HEK293 (cell line): ENCODE data around the gene CSAG3.

Experiments used
- CTCF ChIA-PET: fragments of 350-600 bp; formaldehyde crosslinking; extraction: SDS; loops from one replicate; lab custom pipeline; 2021; ENCODE audit warnings: antibody characterized with exemption; lab: Yijun Ruan, JAX
- POLR2A ChIA-PET: fragments of 300-600 bp; formaldehyde crosslinking; extraction: SDS; loops from one replicate; lab custom pipeline; 2020; ENCODE audit warnings: antibody characterized with exemption, inconsistent platforms; lab: Yijun Ruan, JAX
- H3K27ac ChIP-seq: fragments of 200-500 bp; sonication (Bioruptor generic); 2 replicates; pipeline ENCODE4 v1.5.1; 2014; ENCODE audit warnings: low read depth, low read length, control low read depth, inconsistent platforms; ENCODE audit errors: extremely low read depth
- H3K36me3 ChIP-seq, 2 experiments: fragments of 200-500 bp in 1 of 2; sonication (Bioruptor generic) in 1 of 2; 1 replicate in 1 of 2; 2 replicates in 1 of 2; pipeline ENCODE4 v1.5.1; 2014 to 2017; ENCODE audit warnings: inconsistent platforms in 2 of 2, low read length in 2 of 2; ENCODE audit not compliant: control insufficient read depth in 2 of 2, insufficient read depth in 1 of 2
- H3K4me1 ChIP-seq: fragments of 200-500 bp; sonication (Bioruptor generic); 2 replicates; pipeline ENCODE4 v1.5.1; 2014; ENCODE audit warnings: mild to moderate bottlenecking, low read length, inconsistent platforms; ENCODE audit not compliant: control insufficient read depth, insufficient read depth
- H3K4me3 ChIP-seq: 2 replicates; pipeline ENCODE4 v1.5.1; 2011; ENCODE audit warnings: low read depth, mild to moderate bottlenecking, control low read depth, low read length, moderate library complexity
- H3K9me3 ChIP-seq: fragments of 200-500 bp; sonication (Bioruptor generic); 2 replicates; pipeline ENCODE4 v1.5.1; 2014; ENCODE audit warnings: low read depth, low read length, inconsistent platforms; ENCODE audit not compliant: control insufficient read depth, insufficient read depth
- OVOL3 ChIP-seq: fragments of 450-650 bp; formaldehyde crosslinking; IDR thresholded peaks from 2 replicates; pipeline ENCODE4 v1.5.1; 2016; ENCODE audit warnings: missing biosample characterization, missing genetic modification characterization
- RBAK ChIP-seq: fragments of 450-650 bp; formaldehyde crosslinking; IDR thresholded peaks from 2 replicates; pipeline ENCODE4 v1.5.1; 2016; ENCODE audit warnings: missing biosample characterization, missing genetic modification characterization
- ZIC2 ChIP-seq: fragments of 450-650 bp; formaldehyde crosslinking; IDR thresholded peaks from 2 replicates; pipeline ENCODE4 v1.5.1; 2016; ENCODE audit warnings: missing biosample characterization, missing genetic modification characterization
- ZNF157 ChIP-seq: fragments of 450-650 bp; formaldehyde crosslinking; IDR thresholded peaks from 2 replicates; pipeline ENCODE4 v1.5.1; 2016; ENCODE audit warnings: missing biosample characterization, missing genetic modification characterization
- ZNF211 ChIP-seq: fragments of 450-650 bp; formaldehyde crosslinking; IDR thresholded peaks from 2 replicates; pipeline ENCODE4 v1.5.1; 2016; ENCODE audit warnings: low read depth, missing biosample characterization, missing genetic modification characterization
- ZNF24 ChIP-seq: fragments of 450-650 bp; formaldehyde crosslinking; IDR thresholded peaks from 2 replicates; pipeline ENCODE4 v1.5.1; 2016; ENCODE audit warnings: missing biosample characterization, missing genetic modification characterization
- TF ChIP-seq, protein P1 (sequence below): fragments of 450-650 bp; formaldehyde crosslinking; IDR thresholded peaks from 2 replicates; pipeline ENCODE4 v1.5.1; 2017; ENCODE audit warnings: missing biosample characterization, missing genetic modification characterization

CSAG3 gene

DNA sequence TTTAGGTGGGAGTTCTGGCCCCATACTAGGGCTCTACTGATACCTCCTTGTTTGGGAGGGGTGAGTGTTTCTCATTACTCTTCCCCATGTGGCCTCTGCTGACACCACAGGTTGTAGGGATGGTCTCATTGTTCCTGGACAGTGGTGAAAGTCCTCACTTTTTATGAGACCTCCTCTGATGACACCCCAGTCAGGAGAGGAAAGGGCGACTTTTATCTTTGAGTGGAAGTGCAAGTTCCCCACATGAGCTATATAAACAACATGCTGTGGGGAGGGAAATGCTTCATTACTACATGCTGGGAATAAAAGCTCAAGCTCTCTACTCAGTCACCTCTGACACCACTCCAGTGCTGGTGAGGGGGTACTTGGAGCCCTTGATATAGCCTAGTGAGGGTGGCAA, 39.9 kb downstream of the CSAG3 start:
- no peaks in the 10 kb centered on the region for H3K4me1 ChIP-seq
- POLR2A ChIA-PET: no interaction called here
- CTCF ChIA-PET: interaction anchor here (0.9 to 1.1 kb wide), 2 partner anchors 10 to 137 kb away, joined by 3 read pairs; no protein-coding TSS in a partner anchor
- no peaks in the 10 kb centered on the region; the same call in 1 of the 2 replicates for H3K9me3 ChIP-seq
- H3K36me3 ChIP-seq: no peaks in the 10 kb centered on the region
- H3K4me3 ChIP-seq: no peak overlapping the region
- peak; percentile 96 for TF ChIP-seq ZIC2 (tag by site-specific recombination)
- TF ChIP-seq, protein P1, sequence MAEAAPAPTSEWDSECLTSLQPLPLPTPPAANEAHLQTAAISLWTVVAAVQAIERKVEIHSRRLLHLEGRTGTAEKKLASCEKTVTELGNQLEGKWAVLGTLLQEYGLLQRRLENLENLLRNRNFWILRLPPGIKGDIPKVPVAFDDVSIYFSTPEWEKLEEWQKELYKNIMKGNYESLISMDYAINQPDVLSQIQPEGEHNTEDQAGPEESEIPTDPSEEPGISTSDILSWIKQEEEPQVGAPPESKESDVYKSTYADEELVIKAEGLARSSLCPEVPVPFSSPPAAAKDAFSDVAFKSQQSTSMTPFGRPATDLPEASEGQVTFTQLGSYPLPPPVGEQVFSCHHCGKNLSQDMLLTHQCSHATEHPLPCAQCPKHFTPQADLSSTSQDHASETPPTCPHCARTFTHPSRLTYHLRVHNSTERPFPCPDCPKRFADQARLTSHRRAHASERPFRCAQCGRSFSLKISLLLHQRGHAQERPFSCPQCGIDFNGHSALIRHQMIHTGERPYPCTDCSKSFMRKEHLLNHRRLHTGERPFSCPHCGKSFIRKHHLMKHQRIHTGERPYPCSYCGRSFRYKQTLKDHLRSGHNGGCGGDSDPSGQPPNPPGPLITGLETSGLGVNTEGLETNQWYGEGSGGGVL (tag by site-specific recombination): no peak
- no peak overlapping the region for H3K27ac ChIP-seq

DNA sequence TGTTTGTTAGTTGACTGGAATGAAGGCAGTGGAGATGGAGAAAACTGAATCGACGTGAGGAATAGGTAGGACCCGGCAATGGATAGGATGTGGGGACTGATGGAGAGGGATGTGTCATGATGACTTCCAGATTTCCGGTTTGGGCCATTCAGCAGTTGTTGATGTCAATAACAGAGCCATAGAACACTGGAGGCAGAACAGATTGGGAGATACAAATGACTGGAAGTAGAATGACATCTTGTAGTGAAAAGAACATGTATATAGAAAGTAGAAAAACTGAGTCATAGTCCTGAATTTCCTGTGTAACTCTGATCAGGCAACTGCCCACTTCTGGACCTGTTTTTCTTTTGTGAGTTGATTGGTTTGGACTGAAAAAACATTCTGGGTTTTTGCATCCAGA, 47.0 kb downstream of the CSAG3 start:
- POLR2A ChIA-PET: no interaction called here
- CTCF ChIA-PET: no interaction called here

More for the DNA sequence above, 47.0 kb downstream of the CSAG3 start:
- Histone ChIP-seq H3K36me3 (no peaks in the 10 kb centered on the region), H3K4me3 (no peak overlapping the region), H3K27ac (no peak overlapping the region), H3K9me3 (no peaks in the 10 kb centered on the region; the same call in 1 of the 2 replicates), H3K4me1 (no peaks in the 10 kb centered on the region)
- no peak for TF ChIP-seq ZNF211
- TF ChIP-seq ZNF157: no peak
- no peak for TF ChIP-seq ZNF24 (tag by site-specific recombination)
- no peak for TF ChIP-seq RBAK
- no peak for TF ChIP-seq ZIC2 (tag by site-specific recombination)
- TF ChIP-seq OVOL3 (tag by site-specific recombination): no peak
